ENCODE measurements around the gene CIITA.
"Not testable (repeated sequence)": the region's sequence is repeated elsewhere in the genome, so short reads cannot be mapped to it uniquely, and the experiment has no call there.

CIITA gene

GRCh38 chr16:10937068-10937859 lies 60.3 kb downstream of the CIITA start:
- no peak for DNase-seq (ENCODE audit: low read depth)

- DNase-seq (ENCODE audit: low read depth): no peak
Observed at GRCh38 chr16:10938321-10938720, 61.3 kb downstream of the CIITA start.

- DNase-seq (ENCODE audit: low read depth): no peak
Observed at GRCh38 chr16:10938796-10939648, 62.0 kb downstream of the CIITA start.

- DNase-seq (ENCODE audit: low read depth): no peak
Observed at GRCh38 chr16:10939649-10940234, 62.7 kb downstream of the CIITA start.

- DNase-seq (ENCODE audit: low read depth): no peak
Observed at GRCh38 chr16:10940501-10941079, 63.6 kb downstream of the CIITA start.

- no peak for DNase-seq (ENCODE audit: low read depth)
Observed at GRCh38 chr16:10941127-10941933, 64.3 kb downstream of the CIITA start.

- DNase-seq (ENCODE audit: low read depth): not testable (repeated sequence)
Observed at GRCh38 chr16:10941935-10942351, 64.9 kb downstream of the CIITA start.

GRCh38 chr16:10942352-10943063 lies 65.5 kb downstream of the CIITA start, which contains the start of gene DEXI:
TSS of gene DEXI (minus strand) at chr16:10942468. CDS start at chr16:10942005, 463 bp downstream.
- DNase-seq (ENCODE audit: low read depth): no peak

- DNase-seq (ENCODE audit: low read depth): no peak
Observed at GRCh38 chr16:10943064-10943353, 66.0 kb downstream of the CIITA start.

GRCh38 chr16:10944249-10945064 lies 67.5 kb downstream of the CIITA start, which contains the start of gene CLEC16A:
TSS of gene CLEC16A (plus strand) at chr16:10944564. CDS start at chr16:10944718, 154 bp downstream.
- DNase-seq (ENCODE audit: low read depth): peak; percentile 78

- DNase-seq (ENCODE audit: low read depth): no peak
Observed at GRCh38 chr16:10945065-10945787, 68.2 kb downstream of the CIITA start.

GRCh38 chr16:10946308-10946707 lies 69.3 kb downstream of the CIITA start:
- DNase-seq (ENCODE audit: low read depth): no peak

- DNase-seq (ENCODE audit: low read depth): no peak
Observed at GRCh38 chr16:10947211-10947787, 70.3 kb downstream of the CIITA start.

- DNase-seq (ENCODE audit: low read depth): no peak
Observed at GRCh38 chr16:10949424-10949970, 72.5 kb downstream of the CIITA start.

- no peak for DNase-seq (ENCODE audit: low read depth)
Observed at GRCh38 chr16:10950393-10950792, 73.4 kb downstream of the CIITA start.

GRCh38 chr16:10951026-10951425 lies 74.0 kb downstream of the CIITA start:
- DNase-seq (ENCODE audit: low read depth): no peak

GRCh38 chr16:10954903-10955302 lies 77.9 kb downstream of the CIITA start:
- DNase-seq (ENCODE audit: low read depth): no peak

- DNase-seq (ENCODE audit: low read depth): no peak
Observed at GRCh38 chr16:10957771-10958482, 80.9 kb downstream of the CIITA start.

Measured in non-pigmented ciliary epithelial cell (primary cell).